VCaP (cell line): ENCODE measurements around the gene SPOCK3.
"Not testable (repeated sequence)": the region's sequence is repeated elsewhere in the genome, so short reads cannot be mapped to it uniquely, and the experiment has no call there.

Experiments
- H3K27ac ChIP-seq: fragments of 450-650 bp; 2 replicates; pipeline ENCODE4 v1.5.1; 2017
- CTCF ChIP-seq: fragments of 450-650 bp; conservative IDR thresholded peaks from 2 replicates; pipeline ENCODE4 v1.5.1; 2017; ENCODE audit warnings: mild to moderate bottlenecking, moderate library complexity

SPOCK3 gene

DNA sequence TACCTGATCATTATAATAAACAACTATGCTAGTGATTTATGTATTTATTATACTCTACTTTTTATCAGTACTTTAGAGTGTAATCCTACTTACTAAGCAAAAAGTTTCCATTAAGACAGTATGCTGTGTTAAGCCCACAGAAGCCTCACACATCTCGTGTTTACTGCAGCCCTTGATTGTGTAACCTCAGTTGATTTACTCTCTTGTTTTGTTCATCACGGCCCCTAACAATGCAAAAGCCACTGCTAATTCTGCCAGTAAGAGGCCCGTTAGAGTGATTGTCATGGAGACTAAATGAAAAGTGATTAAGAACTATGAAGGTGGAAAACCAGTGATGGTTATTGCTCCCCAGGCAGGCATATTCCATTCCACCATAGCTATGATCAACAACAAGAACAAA lies 436.2 kb downstream of the SPOCK3 start:
- H3K27ac ChIP-seq: no peak overlapping the region
- TF ChIP-seq CTCF: no peak

GRCh38 chr4:166777760-166778159 lies 456.5 kb downstream of the SPOCK3 start:
- H3K27ac ChIP-seq: no peak overlapping the region
- no peak for TF ChIP-seq CTCF

DNA sequence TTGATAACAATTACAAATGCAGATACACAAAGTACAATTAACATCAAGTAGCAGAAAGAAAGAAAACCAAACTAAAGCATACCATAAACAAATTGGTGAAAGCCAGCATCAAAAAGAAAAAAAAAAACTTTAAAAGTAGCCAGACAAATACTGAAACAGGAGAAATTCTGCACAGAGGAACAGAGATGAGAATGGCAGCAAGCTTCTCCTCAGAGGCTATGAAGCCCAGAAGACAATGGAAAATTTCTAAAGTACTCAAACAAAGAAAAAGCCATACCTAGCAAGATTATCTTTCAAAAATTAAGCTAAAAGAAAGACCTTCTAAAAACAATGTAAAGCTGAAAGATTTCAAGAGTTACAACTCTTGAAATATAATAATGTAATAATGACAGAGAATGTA lies 471.3 kb downstream of the SPOCK3 start:
- H3K27ac ChIP-seq: no peak overlapping the region
- TF ChIP-seq CTCF: no peak

- TF ChIP-seq CTCF: no peak
- no peak overlapping the region for H3K27ac ChIP-seq
These were observed 492.6 kb downstream of the SPOCK3 start for GRCh38 chr4:166741742-166742141.

- not testable (repeated sequence) for H3K27ac ChIP-seq
These were observed 495.1 kb downstream of the SPOCK3 start for GRCh38 chr4:166739215-166739614.

DNA sequence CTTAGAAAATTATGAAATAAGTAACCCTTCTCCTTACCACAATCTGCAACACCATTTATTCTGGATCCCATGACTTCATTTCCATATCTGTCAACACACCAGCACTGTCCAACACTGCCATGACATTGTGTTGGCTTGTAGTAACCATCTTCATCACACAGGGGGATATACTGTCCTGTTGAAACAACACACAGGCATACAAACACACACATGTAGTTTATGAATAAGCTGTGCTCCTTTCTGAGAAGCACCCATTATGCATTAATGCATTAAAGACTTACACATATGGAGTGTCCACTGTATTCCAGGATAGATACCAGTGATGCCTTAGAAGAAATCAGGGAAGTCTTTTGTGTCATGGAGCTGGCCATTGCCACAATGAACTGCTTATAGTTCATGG lies 496.9 kb downstream of the SPOCK3 start:
- TF ChIP-seq CTCF: no peak
- no peak overlapping the region for H3K27ac ChIP-seq

DNA sequence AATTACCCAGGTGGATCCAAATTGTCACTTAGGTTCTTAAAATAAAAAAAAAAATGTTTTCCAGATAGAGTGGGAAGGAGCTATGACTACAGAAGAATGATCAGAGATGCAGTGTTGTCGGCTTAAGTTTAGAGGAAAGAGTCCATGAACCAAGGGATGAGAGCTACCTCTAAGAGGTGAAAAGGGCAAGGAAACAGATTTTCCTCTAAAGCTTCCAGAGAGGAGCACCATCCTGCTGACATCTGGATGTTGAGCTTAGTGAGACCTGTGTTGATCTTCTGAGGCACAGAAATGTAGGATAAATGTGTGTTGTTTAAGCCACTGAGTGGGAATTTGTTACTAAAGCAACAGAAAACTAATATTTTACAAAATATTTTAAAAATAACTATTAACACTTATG lies 498.7 kb downstream of the SPOCK3 start:
- H3K27ac ChIP-seq: no peak overlapping the region
- TF ChIP-seq CTCF: no peak

GRCh38 chr4:166734797-166735196 lies 499.5 kb downstream of the SPOCK3 start:
- H3K27ac ChIP-seq: no peak overlapping the region
- TF ChIP-seq CTCF: no peak
